GM13976 (cell line): Measurements from ENCODE around the gene TMEM144.

Source experiments
- DNase-seq: peaks from one replicate; pipeline ENCODE4 v3.0.0; 2012; ENCODE audit warnings: low spot score
- in situ Hi-C: fragments of 300-500 bp; cut with MboI; formaldehyde crosslinking; loops from one replicate; pipeline ENCODE4 v1.12.0; 2022; ENCODE audit warnings: low sequenced_read_pairs, mixed read lengths, inconsistent platforms; ENCODE audit not compliant: unreplicated experiment
- TF ChIP-seq, protein P1 (sequence below): IDR thresholded peaks from 2 replicates; pipeline ENCODE4 v1.5.1; 2012; ENCODE audit warnings: borderline replicate concordance, mild to moderate bottlenecking; ENCODE audit not compliant: insufficient read depth; ENCODE audit errors: extremely low read depth, missing control alignments, control extremely low read depth

TMEM144 gene

DNA sequence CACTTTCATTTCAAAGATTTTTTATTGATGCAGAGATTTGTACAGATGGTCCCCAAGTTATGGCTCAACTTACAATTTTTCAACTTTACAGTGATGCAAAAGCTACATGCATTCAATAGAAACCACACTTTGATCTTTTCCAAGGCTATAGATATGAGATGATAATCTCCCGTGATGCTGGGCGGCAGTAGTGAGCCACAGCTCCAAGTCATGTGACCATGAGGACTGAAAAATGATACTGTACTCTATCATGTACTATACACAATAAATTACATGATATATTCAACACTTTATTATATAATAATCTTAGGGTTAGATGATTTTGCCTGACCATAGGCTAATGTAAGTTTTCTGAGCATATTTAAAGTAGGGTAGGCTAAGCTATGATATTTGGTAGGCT lies 23.5 kb upstream of the TMEM144 start:
- in situ Hi-C loops = no loop called here
- TF ChIP-seq, protein P1, sequence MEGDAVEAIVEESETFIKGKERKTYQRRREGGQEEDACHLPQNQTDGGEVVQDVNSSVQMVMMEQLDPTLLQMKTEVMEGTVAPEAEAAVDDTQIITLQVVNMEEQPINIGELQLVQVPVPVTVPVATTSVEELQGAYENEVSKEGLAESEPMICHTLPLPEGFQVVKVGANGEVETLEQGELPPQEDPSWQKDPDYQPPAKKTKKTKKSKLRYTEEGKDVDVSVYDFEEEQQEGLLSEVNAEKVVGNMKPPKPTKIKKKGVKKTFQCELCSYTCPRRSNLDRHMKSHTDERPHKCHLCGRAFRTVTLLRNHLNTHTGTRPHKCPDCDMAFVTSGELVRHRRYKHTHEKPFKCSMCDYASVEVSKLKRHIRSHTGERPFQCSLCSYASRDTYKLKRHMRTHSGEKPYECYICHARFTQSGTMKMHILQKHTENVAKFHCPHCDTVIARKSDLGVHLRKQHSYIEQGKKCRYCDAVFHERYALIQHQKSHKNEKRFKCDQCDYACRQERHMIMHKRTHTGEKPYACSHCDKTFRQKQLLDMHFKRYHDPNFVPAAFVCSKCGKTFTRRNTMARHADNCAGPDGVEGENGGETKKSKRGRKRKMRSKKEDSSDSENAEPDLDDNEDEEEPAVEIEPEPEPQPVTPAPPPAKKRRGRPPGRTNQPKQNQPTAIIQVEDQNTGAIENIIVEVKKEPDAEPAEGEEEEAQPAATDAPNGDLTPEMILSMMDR = no peak
- no peak for DNase-seq

DNA sequence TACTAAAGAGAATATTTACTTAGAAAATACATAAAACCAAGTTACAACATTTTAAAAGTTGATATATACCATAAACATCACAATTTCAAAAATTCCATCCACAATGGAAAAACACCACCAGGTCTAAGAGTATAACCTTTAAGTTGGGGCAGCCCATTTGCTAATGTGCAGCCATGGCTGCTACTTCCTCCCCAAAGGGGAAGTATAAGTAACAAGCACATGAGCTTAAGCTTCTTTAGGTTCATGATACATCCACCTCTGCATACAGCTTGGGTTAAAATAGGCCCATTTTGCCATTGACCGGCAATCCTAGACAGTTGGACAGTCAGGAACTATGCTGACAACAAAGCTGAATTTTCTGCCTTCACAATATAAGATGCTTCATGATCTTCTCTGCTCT lies 20.9 kb upstream of the TMEM144 start:
- in situ Hi-C loops = no loop called here
- DNase-seq = no peak
- TF ChIP-seq, protein P1 = no peak

DNA sequence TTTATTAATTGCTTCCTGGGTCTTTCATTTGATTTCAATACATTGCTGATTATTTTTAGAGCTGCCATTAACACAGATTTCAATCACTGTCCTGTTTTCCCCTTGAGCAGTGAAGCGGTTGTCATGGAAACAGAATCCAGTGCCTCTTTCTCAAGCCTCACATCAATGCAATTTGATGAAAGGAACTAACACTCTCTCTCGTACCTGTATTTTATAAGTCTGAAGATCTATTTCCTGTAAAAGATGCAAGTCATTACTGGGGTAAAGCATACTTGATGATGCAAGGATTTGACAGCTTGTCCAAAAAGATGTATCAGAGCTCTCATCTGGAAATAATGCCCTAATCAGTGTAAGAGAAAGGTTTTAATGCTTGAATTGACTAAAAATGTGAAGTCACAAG lies 19.6 kb upstream of the TMEM144 start:
- TF ChIP-seq, protein P1 = no peak
- DNase-seq = no peak
- in situ Hi-C loops = loop anchor here (10.0 kb wide), 1 partner anchor 64 kb away; no protein-coding TSS in a partner anchor

DNA sequence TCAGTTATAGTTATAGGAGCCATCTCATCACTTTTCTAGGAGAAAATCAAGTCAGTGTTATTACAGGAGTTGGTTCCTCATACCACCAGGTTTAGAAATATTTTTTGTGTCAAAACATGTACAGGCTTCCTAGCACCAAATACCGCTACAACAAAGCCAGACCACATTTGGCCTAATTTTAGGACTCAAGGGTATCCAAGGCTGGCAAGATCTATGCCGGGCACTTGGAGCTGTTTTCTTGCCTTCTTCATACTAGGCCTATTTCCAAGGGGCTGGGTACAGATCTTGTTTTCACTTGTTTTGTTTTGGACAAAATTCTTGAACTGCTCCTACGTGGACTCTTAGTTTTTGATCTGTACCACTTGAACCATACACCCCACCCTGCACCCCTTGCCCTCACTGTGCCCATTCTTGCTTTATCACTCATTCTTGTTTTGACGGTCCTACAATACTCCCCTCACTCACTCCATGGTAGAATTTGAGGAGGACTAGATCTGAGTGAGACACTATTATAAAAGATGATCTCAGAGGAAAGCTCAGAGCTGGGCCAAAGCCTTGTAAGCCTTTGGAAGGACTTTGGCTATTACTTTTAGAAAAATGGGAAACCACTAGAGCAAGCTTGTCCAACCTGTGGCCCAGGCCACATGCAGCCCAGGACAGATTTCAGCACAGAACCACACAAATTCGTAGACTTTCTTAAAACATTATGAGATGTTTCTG lies 17.7 kb upstream of the TMEM144 start:
- no peak for DNase-seq
- TF ChIP-seq, protein P1 = no peak
- in situ Hi-C loops = loop anchor here (10.0 kb wide), 1 partner anchor 62 kb away; no protein-coding TSS in a partner anchor

DNA sequence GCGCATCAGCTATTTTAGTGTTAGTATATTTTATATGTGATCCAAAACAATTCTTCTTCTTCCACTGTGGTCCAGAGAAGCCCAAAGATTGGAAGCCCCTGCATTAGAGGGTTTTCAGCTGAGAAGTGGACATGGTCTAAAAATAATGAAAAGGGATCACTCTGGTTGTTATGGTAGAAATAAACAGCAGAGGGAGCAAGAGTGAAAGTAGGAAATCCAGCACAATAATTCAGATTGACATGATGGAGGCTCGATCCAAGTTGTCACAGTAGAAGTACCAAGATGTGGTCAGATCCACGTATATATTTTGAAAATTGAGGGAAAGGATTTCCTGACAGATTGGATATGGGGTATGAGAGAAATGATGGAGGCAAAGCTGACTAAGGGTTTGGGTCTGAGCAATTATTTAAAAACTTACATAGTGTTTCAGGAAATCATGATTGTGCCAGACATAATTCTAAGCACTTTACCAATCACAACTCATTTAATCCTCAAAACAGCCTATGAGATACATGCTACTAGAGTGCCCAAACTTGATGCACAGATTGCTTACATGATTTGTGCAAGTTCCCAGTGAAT lies 17.0 kb upstream of the TMEM144 start:
- peak; percentile 21 for DNase-seq
- in situ Hi-C loops = loop anchor here (10.0 kb wide), 1 partner anchor 62 kb away; no protein-coding TSS in a partner anchor
- TF ChIP-seq, protein P1 = peak; percentile 44

DNA sequence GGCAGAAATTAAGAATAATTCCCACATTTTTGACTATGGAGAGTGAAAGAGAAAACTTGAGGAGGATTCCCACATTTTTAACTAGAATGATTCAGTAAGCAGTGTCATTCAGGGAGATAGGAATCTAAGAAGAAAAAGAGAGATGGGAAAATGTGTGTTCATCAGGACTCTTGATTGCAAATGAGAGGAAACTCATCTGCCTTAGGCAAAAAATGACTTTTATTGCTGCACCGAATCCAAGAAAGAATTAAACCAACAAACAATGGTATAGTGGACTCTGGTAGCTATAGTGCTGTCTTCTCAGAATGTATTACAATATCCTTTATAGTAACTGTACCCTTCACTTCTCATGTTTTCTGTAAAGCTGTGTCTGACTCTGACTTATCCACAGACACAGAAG lies 15.0 kb upstream of the TMEM144 start:
- TF ChIP-seq, protein P1 = no peak
- DNase-seq = no peak
- in situ Hi-C loops = loop anchor here (10.0 kb wide), 1 partner anchor 60 kb away; no protein-coding TSS in a partner anchor
